Measurements from ENCODE around the gene XPO4.
"Not testable (repeated sequence)": the region's sequence is repeated elsewhere in the genome, so short reads cannot be mapped to it uniquely, and the experiment has no call there.

Gene XPO4

GRCh38 chr13:20902438-20903163, at the start of gene XPO4:
Gene XPO4, minus strand, starts transcription at chr13:20902746. Its CDS starts 8 bp downstream, at chr13:20902738.
- DNase-seq, result peak; percentile 92

DNA sequence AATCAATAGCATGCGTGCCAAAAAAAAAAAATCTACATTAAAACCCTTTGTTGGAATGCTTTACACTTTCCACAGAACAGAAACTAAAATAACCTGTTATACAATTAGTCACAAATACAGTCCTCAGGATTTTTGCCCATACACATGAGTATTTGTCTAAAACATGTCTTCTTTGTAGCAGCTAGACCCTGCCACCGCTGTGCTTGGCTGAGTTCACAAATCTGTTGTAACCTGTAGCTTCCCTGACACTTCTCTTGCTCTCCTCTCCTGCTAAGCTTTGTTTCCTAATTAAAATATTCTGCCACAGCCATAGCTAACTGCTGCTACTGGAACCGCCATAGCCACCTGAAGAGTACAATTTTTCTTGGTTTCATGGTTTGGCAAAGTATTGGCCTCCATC, 45.5 kb upstream of the XPO4 start:
- DNase-seq, result not testable (repeated sequence)

- no peak for DNase-seq
Observed at GRCh38 chr13:20945952-20946383, 43.4 kb upstream of the XPO4 start.

GRCh38 chr13:20942938-20943559, 40.5 kb upstream of the XPO4 start:
- no peak for DNase-seq

- not testable (repeated sequence) for DNase-seq
Observed at GRCh38 chr13:20940511-20940910, 38.0 kb upstream of the XPO4 start.

GRCh38 chr13:20940083-20940482, 37.5 kb upstream of the XPO4 start:
- DNase-seq, result no peak

GRCh38 chr13:20939662-20940061, 37.1 kb upstream of the XPO4 start:
- no peak for DNase-seq

GRCh38 chr13:20938302-20938701, 35.8 kb upstream of the XPO4 start:
- no peak for DNase-seq

DNA sequence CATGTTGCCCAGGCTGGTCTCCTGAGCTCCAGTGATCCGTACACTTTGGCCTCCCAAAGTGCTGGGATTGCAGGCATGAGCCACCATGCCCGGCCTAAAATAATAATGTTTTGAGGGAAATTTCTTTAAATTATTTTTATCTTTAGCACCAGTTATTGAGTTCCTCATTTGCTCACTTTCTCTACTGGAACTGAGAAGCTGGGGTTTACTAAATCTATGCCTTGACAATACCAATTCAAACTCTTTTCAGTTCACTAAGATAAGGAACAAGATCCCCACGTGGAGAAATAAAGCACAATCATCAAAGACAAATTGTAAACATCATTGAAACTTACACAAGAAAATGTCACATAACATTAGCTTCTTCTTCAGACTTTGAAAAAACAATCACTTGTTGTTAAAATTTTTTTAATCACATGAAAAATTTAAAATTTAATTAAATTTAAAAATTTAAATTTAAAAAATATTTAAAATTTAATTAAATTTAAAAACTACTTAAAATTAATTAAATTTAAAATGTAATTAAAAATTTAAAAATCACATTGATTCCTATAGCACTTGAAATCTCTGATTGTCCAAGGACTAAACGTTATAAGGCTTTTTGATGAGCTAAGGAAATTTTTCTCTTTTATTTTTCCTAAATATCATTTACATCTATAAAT, 25.2 kb upstream of the XPO4 start:
- DNase-seq, result no peak

DNA sequence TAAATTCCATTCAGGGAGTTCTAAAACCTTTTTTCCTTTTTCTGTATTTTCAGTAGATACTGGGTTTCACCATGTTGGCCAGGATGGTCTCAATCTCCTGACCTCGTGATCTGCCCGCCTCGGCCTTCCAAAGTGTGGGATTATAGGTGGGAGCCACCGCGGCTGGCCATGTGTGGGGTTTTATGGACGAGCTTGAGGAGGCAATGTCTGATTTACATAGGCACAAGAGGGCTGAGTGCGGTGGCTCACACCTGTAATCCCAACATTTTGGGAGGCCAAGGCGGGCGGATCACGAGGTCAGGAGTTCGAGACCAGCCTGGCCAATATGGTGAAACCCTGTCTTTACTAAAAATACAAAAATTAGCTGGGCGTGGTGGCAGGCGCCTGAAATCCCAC, 22.8 kb upstream of the XPO4 start:
- not testable (repeated sequence) for DNase-seq

DNA sequence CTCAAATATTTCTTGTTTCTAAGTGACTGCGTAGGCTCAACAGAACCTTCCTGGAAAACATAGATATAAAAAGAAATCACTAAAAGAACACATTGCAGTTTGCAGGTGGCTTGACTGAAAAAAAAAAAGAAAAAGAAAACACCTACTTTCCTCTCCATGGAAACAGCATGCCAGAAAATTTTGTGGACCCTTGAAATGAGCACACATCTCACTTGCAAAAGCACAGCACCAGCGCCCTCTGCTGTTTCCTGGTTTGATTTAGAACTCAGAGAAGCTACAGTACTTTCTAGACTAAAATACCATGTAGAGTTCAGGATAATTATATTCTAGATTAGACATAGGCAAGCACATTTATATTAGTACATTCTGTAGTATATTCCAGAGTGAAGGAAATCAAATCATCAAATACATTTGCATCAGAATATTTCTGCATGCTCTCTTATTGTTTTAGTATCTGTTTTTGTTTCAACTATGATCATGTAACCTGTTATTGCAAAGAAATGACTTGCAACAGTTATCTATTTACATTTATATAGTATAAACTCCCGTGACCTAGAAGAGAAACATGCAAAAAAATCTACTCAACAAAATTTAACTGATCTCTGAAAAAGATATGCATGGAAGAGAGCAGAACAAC, 22.3 kb upstream of the XPO4 start:
- DNase-seq, result peak; percentile 82

GRCh38 chr13:20923272-20923671, 20.7 kb upstream of the XPO4 start:
- DNase-seq, result no peak

GRCh38 chr13:20921572-20921971, 19.0 kb upstream of the XPO4 start:
- DNase-seq, result no peak

DNA sequence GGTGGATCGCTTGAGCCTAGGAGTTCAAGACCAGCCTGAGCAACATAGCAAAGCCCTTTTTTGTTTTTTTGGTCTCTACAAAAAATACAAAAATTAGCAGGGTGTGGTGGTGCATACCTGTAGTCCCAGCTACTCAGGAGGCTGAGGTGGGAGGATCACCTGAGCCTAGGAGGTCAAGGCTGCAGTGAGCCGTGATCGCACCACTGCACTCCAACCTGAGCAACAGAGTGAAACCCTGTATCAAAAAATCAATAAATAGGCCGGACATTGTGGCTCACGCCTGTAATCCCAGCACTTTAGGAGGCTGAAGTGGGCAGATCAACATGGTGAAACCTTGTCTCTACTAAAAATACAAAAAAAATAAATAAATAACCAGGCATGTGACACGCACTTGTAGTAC, 13.1 kb upstream of the XPO4 start:
- not testable (repeated sequence) for DNase-seq

GRCh38 chr13:20911037-20911436, 8.5 kb upstream of the XPO4 start:
- DNase-seq, result no peak

DNA sequence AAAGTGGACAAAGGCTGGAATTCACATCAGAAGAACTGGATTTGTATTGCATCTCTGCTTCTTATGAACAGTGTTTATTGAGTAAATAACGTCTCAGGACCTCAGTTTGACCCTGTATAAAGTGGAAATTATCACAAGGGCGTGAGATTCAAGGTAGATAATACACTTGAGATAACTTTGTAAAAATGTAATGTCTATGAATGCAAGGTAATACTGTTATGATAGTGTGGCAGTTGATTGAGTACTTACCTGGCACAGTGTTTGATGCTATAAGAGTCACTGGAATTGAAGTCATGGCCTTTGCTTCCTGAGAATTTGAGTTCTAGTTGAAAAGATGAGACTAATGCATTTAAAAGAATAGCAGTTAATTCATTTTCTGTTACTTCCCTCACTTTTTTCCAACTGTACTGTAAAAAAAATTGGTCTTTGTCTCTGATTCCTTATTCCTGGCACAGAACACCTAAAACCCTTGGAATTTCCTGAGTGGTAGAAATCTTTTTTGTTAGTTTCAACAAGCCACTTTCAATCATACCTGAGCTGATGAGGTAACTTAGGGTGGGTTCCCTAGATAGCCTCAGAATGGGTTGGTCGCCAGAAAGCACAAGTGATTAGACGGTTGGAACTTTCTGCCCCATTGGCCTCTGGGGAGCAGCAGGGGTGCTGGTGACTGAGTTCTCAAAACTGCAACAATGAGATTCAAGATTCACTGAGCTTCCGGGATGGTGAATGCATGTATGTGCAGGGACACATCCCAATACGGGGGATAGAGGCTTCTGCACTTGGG, 6.4 kb upstream of the XPO4 start:
- DNase-seq, result no peak

DNA sequence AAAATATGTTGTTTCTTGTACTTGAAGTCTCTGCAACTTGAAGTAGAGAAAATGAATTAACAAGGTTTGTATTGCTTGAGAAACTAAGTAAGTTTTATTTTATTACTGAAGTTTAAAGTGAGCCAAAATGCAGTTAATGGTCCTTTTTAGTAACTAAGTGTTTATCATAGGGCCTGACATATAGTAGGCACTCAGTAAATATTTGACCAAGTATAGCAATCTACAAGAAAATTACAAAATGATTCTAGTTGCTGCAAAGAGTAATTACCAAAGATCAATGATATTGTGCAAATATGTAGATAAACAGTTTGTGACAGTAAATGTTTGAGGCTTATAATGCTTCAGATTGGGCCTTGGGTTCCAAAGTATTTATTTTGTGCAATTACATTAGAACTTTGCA, 2.4 kb upstream of the XPO4 start:
- DNase-seq, result no peak

DNA sequence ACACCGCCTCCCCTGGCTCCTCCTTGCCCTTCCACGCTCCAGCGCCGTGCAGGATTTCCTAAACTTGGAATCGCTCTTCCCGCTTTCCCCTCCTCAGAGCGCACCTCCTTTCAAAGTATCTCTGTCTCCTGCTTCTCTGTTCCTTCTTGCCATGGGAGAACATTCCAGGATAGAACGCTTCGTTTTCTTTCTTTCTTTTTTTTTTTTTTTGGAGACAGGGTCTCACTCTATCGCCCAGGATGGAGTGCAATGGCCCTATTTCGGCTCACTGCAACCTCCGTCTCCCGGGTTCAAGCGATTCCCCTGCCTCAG, 574 bp upstream of the XPO4 start:
- DNase-seq, result no peak

DNA sequence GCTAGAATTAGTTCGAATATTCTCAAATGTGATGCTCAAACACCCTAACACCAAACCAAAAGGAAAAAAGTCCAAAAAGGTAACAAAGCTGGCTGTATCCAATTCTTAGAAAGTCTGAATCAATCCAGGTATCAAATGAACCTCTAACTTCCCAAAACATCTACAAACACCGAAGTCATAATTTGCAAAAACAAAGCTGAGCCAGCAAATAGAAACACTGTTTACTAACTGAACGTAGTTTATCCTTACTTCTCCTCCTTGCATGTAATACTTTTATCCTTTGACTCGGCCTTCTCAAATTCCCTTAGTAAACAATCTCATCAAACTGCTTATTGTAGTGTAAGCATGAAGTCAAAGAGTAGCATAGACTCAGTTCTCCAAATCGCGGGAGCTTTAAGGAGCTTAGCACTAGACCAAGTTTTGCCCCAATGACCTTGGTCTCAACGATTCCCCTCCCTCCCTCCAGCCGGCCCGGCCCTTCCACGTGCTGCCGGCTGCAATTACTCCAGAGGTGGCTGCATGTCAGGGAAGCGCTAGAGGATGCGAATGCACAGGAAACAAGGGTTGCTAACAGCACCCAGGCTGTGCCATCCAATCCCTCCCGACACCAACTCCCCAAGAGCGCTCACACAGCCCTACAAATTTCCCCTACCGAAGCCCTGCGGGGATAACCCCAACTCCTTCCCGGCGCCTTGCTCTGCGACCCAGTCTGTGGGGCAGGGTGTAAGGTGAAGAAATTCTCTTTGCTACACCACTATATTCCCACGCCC, 693 bp downstream of the XPO4 start:
- DNase-seq, result peak; percentile 76

DNA sequence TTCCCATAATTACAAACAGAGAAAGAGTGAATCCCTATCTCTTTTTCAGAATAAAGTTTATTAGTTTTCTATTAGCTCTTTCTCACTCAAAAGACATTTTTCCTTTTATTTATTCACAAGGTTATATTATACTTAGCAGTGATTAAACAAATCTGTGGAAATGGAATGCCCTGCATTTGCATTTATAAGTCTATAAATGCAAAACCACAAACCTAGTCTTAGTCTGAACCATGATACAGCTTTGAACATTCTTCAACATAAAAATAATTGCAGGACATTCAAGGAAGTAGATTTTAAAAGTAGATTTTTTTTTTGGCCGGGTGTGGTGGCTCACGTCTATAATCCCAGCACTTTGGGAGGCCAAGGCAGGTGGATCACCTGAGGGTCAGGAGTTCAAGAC, 8.3 kb downstream of the XPO4 start:
- DNase-seq, result no peak

- no peak for DNase-seq
Observed at GRCh38 chr13:20891768-20892167, 10.8 kb downstream of the XPO4 start.

DNA sequence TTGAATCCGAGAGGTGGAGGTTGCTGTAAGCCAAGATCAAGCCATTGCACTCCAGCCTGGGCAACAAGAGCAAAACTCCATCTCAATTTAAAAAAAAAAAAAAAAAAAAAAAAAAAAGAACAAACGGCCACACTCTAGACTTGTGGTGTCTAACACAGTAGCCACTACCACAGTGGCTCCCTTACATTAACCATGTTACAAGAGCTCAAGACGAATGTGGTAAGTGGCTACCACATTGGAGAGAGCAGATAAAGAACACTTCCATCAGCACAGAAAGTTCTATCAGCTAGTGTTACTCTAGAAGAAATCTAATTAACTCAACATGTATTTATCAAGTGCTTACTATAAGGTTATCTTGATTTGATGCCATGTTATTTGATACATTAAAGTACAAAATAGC, 11.5 kb downstream of the XPO4 start:
- DNase-seq, result no peak

All from activated CD8-positive, alpha-beta memory T cell treated with anti-CD3 and anti-CD28 coated beads for 24 hours (primary cell).